ENCODE results near the gene CS.

GRCh38 chr12:56257491-56258067 lies 42.6 kb downstream of the CS start:
- TF ChIP-seq GATA2 (IDR thresholded peaks at IDR 0.05; ENCODE audit: low read depth, low read length) (no peak), GATA3 (IDR thresholded peaks at IDR 0.05; ENCODE audit: low read depth, low read length) (no peak)
